A549 (cell line): ENCODE results near the gene CXCL1.

Experiments
- CTCF ChIP-seq: fragments of >200 bp; sonication (Bioruptor Twin); formaldehyde crosslinking; IDR thresholded peaks from 3 replicates; pipeline ENCODE4 v1.5.1; 2016
- JUN ChIP-seq, 2 experiments: fragments of >200 bp; sonication (Bioruptor Twin); formaldehyde crosslinking; IDR thresholded peaks; 2 replicates in 1 of 2; 3 replicates in 1 of 2; pipeline ENCODE4 v1.6.1; 2016 to 2017
- MYC ChIP-seq: IDR thresholded peaks from 2 replicates; pipeline ENCODE4 v1.6.1; 2012; ENCODE audit warnings: mild to moderate bottlenecking, inconsistent platforms, low read length, improper control_type of control experiment, borderline replicate concordance
- PHF8 ChIP-seq: fragments of 200-600 bp; sonication (generic); IDR thresholded peaks from 2 replicates; pipeline ENCODE4 v1.6.1; 2016; ENCODE audit warnings: low read depth, mild to moderate bottlenecking, antibody characterized with exemption, moderate library complexity, borderline replicate concordance
- POLR2A ChIP-seq: IDR thresholded peaks from 2 replicates; pipeline ENCODE4 v1.6.1; 2012; ENCODE audit warnings: mild to moderate bottlenecking, low read length
- TF ChIP-seq, protein P1 (sequence below): IDR thresholded peaks from 2 replicates; pipeline ENCODE4 v1.6.1; 2012
- TF ChIP-seq, protein P2 (sequence below): IDR thresholded peaks from 2 replicates; pipeline ENCODE4 v1.6.1; 2012
- TF ChIP-seq, protein P3 (sequence below): fragments of 200-600 bp; sonication (generic); IDR thresholded peaks from 2 replicates; pipeline ENCODE4 v1.6.1; 2016; ENCODE audit warnings: antibody characterized with exemption, mild to moderate bottlenecking, moderate library complexity

DNA sequence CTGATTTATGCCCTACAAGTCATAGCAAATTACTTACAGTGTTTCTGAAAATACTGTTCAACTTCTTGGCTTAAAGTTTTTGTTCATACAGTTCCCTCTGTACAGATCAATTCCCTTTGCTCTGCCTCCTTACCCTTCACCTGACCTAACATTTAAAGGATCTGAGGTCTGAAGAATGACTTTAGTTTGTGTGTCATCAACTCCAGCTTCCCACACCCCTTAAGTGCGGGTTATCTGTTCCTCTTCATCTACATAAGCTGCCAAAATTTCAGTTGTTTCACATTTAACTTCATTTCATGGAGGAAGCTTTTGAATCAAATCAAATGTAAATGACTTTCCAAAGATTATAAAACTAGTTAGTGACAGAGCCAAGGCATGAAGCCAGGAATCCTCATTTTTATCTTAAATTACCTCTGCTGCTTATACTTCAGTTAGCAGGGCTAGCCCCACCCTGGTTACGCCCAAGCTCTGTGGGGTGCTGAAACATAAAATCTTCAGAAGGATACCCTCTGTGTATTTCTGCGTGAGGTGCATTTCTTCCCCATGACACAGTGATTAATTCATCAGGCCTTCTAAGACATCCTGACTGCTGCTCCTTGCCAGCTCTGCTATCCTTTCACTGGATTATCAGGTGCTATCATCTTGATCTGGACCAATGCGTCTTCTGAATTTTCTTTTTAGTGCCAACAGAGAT is 16.5 kb downstream of the CXCL1 start:
- TF ChIP-seq, protein P1, sequence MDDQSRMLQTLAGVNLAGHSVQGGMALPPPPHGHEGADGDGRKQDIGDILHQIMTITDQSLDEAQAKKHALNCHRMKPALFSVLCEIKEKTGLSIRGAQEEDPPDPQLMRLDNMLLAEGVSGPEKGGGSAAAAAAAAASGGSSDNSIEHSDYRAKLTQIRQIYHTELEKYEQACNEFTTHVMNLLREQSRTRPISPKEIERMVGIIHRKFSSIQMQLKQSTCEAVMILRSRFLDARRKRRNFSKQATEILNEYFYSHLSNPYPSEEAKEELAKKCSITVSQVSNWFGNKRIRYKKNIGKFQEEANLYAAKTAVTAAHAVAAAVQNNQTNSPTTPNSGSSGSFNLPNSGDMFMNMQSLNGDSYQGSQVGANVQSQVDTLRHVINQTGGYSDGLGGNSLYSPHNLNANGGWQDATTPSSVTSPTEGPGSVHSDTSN = no peak
- TF ChIP-seq CTCF (no peak), POLR2A (no peak), MYC (no peak), PHF8 (no peak), JUN (IDR thresholded peaks at IDR 0.05) (no peak)
- TF ChIP-seq, protein P2, sequence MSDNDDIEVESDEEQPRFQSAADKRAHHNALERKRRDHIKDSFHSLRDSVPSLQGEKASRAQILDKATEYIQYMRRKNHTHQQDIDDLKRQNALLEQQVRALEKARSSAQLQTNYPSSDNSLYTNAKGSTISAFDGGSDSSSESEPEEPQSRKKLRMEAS = no peak
- TF ChIP-seq, protein P3, sequence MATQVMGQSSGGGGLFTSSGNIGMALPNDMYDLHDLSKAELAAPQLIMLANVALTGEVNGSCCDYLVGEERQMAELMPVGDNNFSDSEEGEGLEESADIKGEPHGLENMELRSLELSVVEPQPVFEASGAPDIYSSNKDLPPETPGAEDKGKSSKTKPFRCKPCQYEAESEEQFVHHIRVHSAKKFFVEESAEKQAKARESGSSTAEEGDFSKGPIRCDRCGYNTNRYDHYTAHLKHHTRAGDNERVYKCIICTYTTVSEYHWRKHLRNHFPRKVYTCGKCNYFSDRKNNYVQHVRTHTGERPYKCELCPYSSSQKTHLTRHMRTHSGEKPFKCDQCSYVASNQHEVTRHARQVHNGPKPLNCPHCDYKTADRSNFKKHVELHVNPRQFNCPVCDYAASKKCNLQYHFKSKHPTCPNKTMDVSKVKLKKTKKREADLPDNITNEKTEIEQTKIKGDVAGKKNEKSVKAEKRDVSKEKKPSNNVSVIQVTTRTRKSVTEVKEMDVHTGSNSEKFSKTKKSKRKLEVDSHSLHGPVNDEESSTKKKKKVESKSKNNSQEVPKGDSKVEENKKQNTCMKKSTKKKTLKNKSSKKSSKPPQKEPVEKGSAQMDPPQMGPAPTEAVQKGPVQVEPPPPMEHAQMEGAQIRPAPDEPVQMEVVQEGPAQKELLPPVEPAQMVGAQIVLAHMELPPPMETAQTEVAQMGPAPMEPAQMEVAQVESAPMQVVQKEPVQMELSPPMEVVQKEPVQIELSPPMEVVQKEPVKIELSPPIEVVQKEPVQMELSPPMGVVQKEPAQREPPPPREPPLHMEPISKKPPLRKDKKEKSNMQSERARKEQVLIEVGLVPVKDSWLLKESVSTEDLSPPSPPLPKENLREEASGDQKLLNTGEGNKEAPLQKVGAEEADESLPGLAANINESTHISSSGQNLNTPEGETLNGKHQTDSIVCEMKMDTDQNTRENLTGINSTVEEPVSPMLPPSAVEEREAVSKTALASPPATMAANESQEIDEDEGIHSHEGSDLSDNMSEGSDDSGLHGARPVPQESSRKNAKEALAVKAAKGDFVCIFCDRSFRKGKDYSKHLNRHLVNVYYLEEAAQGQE = no peak
